IMR-90 (cell line): Measurements from ENCODE around the gene FRMPD4. TPM values are rescaled to one million over a fixed set of nuclear protein-coding genes. Genes with fewer than 3 reads are reported as not detected.

Experiments used
- ATAC-seq: fragments of 200-7000 bp; cut with Tn5 transposase; 2 replicates; pipeline ENCODE4 v1.9.1; 2020; ENCODE audit warnings: low read depth, mild to moderate bottlenecking, moderate library complexity
- BruUV-seq: library from RNA; stranded (reverse); fragments of 400-500 nt; replicated peaks from 2 replicates; lab custom pipeline; 2021; lab: Mats Ljungman, UMichigan
- CTCF ChIA-PET: fragments of 300-600 bp; formaldehyde crosslinking; extraction: SDS; loops from one replicate; lab custom pipeline; 2021; ENCODE audit warnings: antibody characterized with exemption; lab: Yijun Ruan, JAX
- POLR2A ChIA-PET: fragments of 300-600 bp; sonication (Branson Sonifier 250); formaldehyde crosslinking; loops from one replicate; lab custom pipeline; 2022; ENCODE audit warnings: antibody characterized with exemption; ENCODE audit not compliant: unreplicated experiment; lab: Charles Lee
- DNase-seq: peaks from one replicate; pipeline ENCODE4 v3.0.0; 2013
- H2AFZ ChIP-seq: replicated peaks from 2 replicates; pipeline ENCODE3; 2013; ENCODE audit warnings: low read length, mild to moderate bottlenecking; ENCODE audit not compliant: poor library complexity
- H2AK5ac ChIP-seq: 2 replicates; pipeline ENCODE4 v1.6.1; 2013; ENCODE audit warnings: low read depth, low read length, inconsistent platforms
- H2AK9ac ChIP-seq: replicated peaks from 2 replicates; pipeline ENCODE3; 2013; ENCODE audit warnings: mild to moderate bottlenecking, low read depth, low read length, moderate library complexity; ENCODE audit not compliant: poor library complexity
- H2BK120ac ChIP-seq: 2 replicates; pipeline ENCODE4 v1.6.1; 2013; ENCODE audit warnings: low read depth, low read length, inconsistent platforms
- H2BK15ac ChIP-seq: 3 replicates; pipeline ENCODE4 v1.6.1; 2013; ENCODE audit warnings: low read depth, low read length, inconsistent platforms
- H2BK20ac ChIP-seq: 2 replicates; pipeline ENCODE4 v1.6.1; 2013; ENCODE audit warnings: low read depth, mild to moderate bottlenecking, inconsistent platforms, low read length, moderate library complexity
- H2BK5ac ChIP-seq: 2 replicates; pipeline ENCODE4 v1.6.1; 2013; ENCODE audit warnings: mild to moderate bottlenecking, low read depth, low read length, inconsistent platforms; ENCODE audit not compliant: poor library complexity, severe bottlenecking
- H3K14ac ChIP-seq: replicated peaks from 2 replicates; pipeline ENCODE4 v1.6.1; 2013; ENCODE audit warnings: low read depth, low read length, inconsistent platforms
- H3K18ac ChIP-seq: 2 replicates; pipeline ENCODE4 v1.6.1; 2013; ENCODE audit warnings: low read depth, low read length, control low read depth
- H3K23ac ChIP-seq: 2 replicates; pipeline ENCODE4 v1.6.1; 2013; ENCODE audit warnings: low read depth, low read length, inconsistent platforms
- H3K27ac ChIP-seq: 2 replicates; pipeline ENCODE4 v1.5.1; 2013; ENCODE audit warnings: mild to moderate bottlenecking, control low read depth, low read length; ENCODE audit not compliant: insufficient read depth
- H3K27me3 ChIP-seq: 2 replicates; pipeline ENCODE4 v1.6.1; 2013; ENCODE audit warnings: low read length; ENCODE audit not compliant: control insufficient read depth, insufficient read depth
- H3K36me3 ChIP-seq: 2 replicates; pipeline ENCODE4 v1.6.1; 2013; ENCODE audit warnings: low read length, mixed read lengths; ENCODE audit not compliant: control insufficient read depth, insufficient read depth
- H3K4ac ChIP-seq: 2 replicates; pipeline ENCODE4 v1.6.1; 2013; ENCODE audit warnings: low read depth, low read length, inconsistent platforms
- H3K4me1 ChIP-seq: 2 replicates; pipeline ENCODE4 v1.6.1; 2013; ENCODE audit warnings: low read length, mixed read lengths; ENCODE audit not compliant: control insufficient read depth, insufficient read depth
- H3K4me2 ChIP-seq: 2 replicates; pipeline ENCODE4 v1.6.1; 2013; ENCODE audit warnings: low read depth, mild to moderate bottlenecking, control low read depth, low read length, moderate library complexity
- H3K4me3 ChIP-seq: 2 replicates; pipeline ENCODE4 v1.5.1; 2013; ENCODE audit warnings: low read depth, mild to moderate bottlenecking, control low read depth, low read length, moderate library complexity; ENCODE audit not compliant: insufficient read depth
- H3K56ac ChIP-seq: 2 replicates; pipeline ENCODE4 v1.6.1; 2013; ENCODE audit warnings: low read length, inconsistent platforms; ENCODE audit not compliant: insufficient read depth; ENCODE audit errors: extremely low read depth
- H3K79me1 ChIP-seq, 2 experiments: 2 replicates each; pipeline ENCODE4 v1.6.1; 2013; ENCODE audit warnings: low read length in 2 of 2, inconsistent platforms in 1 of 2, low read depth in 1 of 2
- H3K9ac ChIP-seq: 2 replicates; pipeline ENCODE4 v1.6.1; 2013; ENCODE audit warnings: low read depth, low read length, control low read depth
- H3K9me1 ChIP-seq: 2 replicates; pipeline ENCODE4 v1.6.1; 2013; ENCODE audit warnings: low read length, inconsistent platforms; ENCODE audit not compliant: insufficient read depth
- H3K9me3 ChIP-seq: 2 replicates; pipeline ENCODE4 v1.6.1; 2013; ENCODE audit warnings: low read length; ENCODE audit not compliant: control insufficient read depth, insufficient read depth
- H4K20me1 ChIP-seq: 2 replicates; pipeline ENCODE4 v1.6.1; 2013; ENCODE audit warnings: low read length, inconsistent platforms; ENCODE audit not compliant: insufficient read depth
- H4K5ac ChIP-seq: 2 replicates; pipeline ENCODE4 v1.6.1; 2013; ENCODE audit warnings: mild to moderate bottlenecking, low read depth, low read length, control low read depth
- H4K8ac ChIP-seq, 2 experiments: 2 replicates each; pipeline ENCODE4 v1.6.1; 2013; ENCODE audit warnings: low read depth in 2 of 2, low read length in 2 of 2, control low read depth in 1 of 2, inconsistent platforms in 1 of 2
- H4K91ac ChIP-seq: 2 replicates; pipeline ENCODE4 v1.6.1; 2013; ENCODE audit warnings: low read depth, low read length, inconsistent platforms; ENCODE audit not compliant: insufficient read depth
- BHLHE40 ChIP-seq: fragments of 150-350 bp; IDR thresholded peaks from 2 replicates; pipeline ENCODE4 v1.6.1; 2016; ENCODE audit warnings: mild to moderate bottlenecking, low read depth, low read length
- CEBPB ChIP-seq: IDR thresholded peaks from 2 replicates; pipeline ENCODE4 v1.6.1; 2012; ENCODE audit warnings: low read depth, low read length, improper control_type of control experiment
- CHD1 ChIP-seq: IDR thresholded peaks from 2 replicates; pipeline ENCODE4 v1.6.1; 2012; ENCODE audit warnings: low read depth, low read length, improper control_type of control experiment
- CTCF ChIP-seq: conservative IDR thresholded peaks from 2 replicates; pipeline ENCODE4 v1.5.1; 2012; ENCODE audit warnings: mild to moderate bottlenecking, low read depth, low read length, improper control_type of control experiment
- ELK1 ChIP-seq: fragments of 150-350 bp; IDR thresholded peaks from 2 replicates; pipeline ENCODE4 v1.6.1; 2016; ENCODE audit warnings: low read depth, mild to moderate bottlenecking, low read length, moderate library complexity, borderline replicate concordance
- FOS ChIP-seq: fragments of 150-350 bp; IDR thresholded peaks from 2 replicates; pipeline ENCODE4 v1.6.1; 2016; ENCODE audit warnings: low read depth, low read length
- MAFK ChIP-seq: IDR thresholded peaks from 2 replicates; pipeline ENCODE4 v1.6.1; 2012; ENCODE audit warnings: low read depth, low read length, improper control_type of control experiment
- MAZ ChIP-seq: IDR thresholded peaks from 2 replicates; pipeline ENCODE4 v1.6.1; 2012; ENCODE audit warnings: low read depth, mild to moderate bottlenecking, low read length, improper control_type of control experiment, moderate library complexity, borderline replicate concordance
- MXI1 ChIP-seq: IDR thresholded peaks from 2 replicates; pipeline ENCODE4 v1.6.1; 2012; ENCODE audit warnings: low read depth, mild to moderate bottlenecking, low read length, moderate library complexity, borderline replicate concordance
- NFE2L2 ChIP-seq: fragments of 150-350 bp; IDR thresholded peaks from 2 replicates; pipeline ENCODE4 v1.6.1; 2016; ENCODE audit warnings: low read depth, mild to moderate bottlenecking, low read length
- POLR2A ChIP-seq: IDR thresholded peaks from 2 replicates; pipeline ENCODE4 v1.6.1; 2012; ENCODE audit warnings: mild to moderate bottlenecking, low read depth, low read length
- RAD21 ChIP-seq: IDR thresholded peaks from 2 replicates; pipeline ENCODE4 v1.6.1; 2012; ENCODE audit warnings: low read length, improper control_type of control experiment
- RCOR1 ChIP-seq: IDR thresholded peaks from 2 replicates; pipeline ENCODE4 v1.6.1; 2012; ENCODE audit warnings: mild to moderate bottlenecking, low read length, improper control_type of control experiment; ENCODE audit not compliant: insufficient replicate concordance
- RFX5 ChIP-seq: IDR thresholded peaks from 2 replicates; pipeline ENCODE4 v1.8.0; 2012; ENCODE audit warnings: low read depth, mild to moderate bottlenecking, low read length, moderate library complexity
- SMC3 ChIP-seq: fragments of 150-350 bp; IDR thresholded peaks from 2 replicates; pipeline ENCODE4 v1.6.1; 2016; ENCODE audit warnings: low read depth, mild to moderate bottlenecking, antibody characterized with exemption, low read length, moderate library complexity
- USF2 ChIP-seq: fragments of 150-350 bp; IDR thresholded peaks from 2 replicates; pipeline ENCODE4 v1.6.1; 2017; ENCODE audit warnings: mild to moderate bottlenecking, antibody characterized with exemption, low read length, low read depth
- WGBS, 2 experiments: methylation state at CpG; one replicate each; pipeline versions ENCODE4 v1.1.5 to v1.1.7; 2013; ENCODE audit warnings: missing lambda C conversion rate in 2 of 2; ENCODE audit not compliant: insufficient read length in 1 of 2; ENCODE audit errors: extremely low coverage in 2 of 2; 5-methylcytosine and 5-hydroxymethylcytosine counted together
- dilution Hi-C: fragments of 300-500 bp; cut with HindIII; formaldehyde crosslinking; loops from one replicate; pipeline ENCODE4 v1.14.3; 2018; ENCODE audit warnings: low sequenced_read_pairs; ENCODE audit not compliant: unreplicated experiment
- in situ Hi-C: fragments of 300-500 bp; cut with MboI; formaldehyde crosslinking; loops from 3 replicates; pipeline ENCODE4 v1.14.3; 2019; ENCODE audit warnings: low sequenced_read_pairs, inconsistent platforms, mixed read lengths
- intact Hi-C: fragments of 100-400 bp; cut with micrococcal nuclease; formaldehyde crosslinking; loops from 2 replicates; pipeline ENCODE4 v1.10.0; 2022
- polyA plus RNA-seq, 3 experiments: library from polyadenylated mRNA; depleted of rRNA; stranded (reverse); fragments of >200 nt; gene quantifications; 2 replicates each; pipeline ENCODE4 v1.2.3, GENCODE V29; 2012; ENCODE audit warnings: low replicate concordance in 1 of 3
- total RNA-seq: library from RNA; depleted of rRNA; stranded (reverse); fragments of >200 nt; gene quantifications from 2 replicates; pipeline ENCODE4 v1.2.3, GENCODE V29; 2012

FRMPD4 gene
- total and polyA plus RNA-seq, 2 of the 4 experiments (the other 2 are of a cell fraction), result 0.53 to 1.1 TPM

GRCh38 chrX:12709047-12709446 is 570.8 kb downstream of the FRMPD4 start:
- no peak overlapping the region for H2AK5ac ChIP-seq
- H2AK9ac ChIP-seq, result no peak overlapping the region
- no peak overlapping the region for H4K8ac ChIP-seq
- DNase-seq (no peak), ATAC-seq (no peak)
- CTCF ChIA-PET, result interaction anchor here (0.6 kb wide), 1 partner anchor 204 kb away, joined by 3 read pairs; no protein-coding TSS in a partner anchor
- H3K36me3 ChIP-seq, result no peaks in the 10 kb centered on the region
- no peak overlapping the region for H3K4me2 ChIP-seq
- no peak overlapping the region for H4K91ac ChIP-seq
- no peak overlapping the region for H3K4me3 ChIP-seq
- H3K4me1 ChIP-seq, result no peaks in the 10 kb centered on the region
- no peaks in the 10 kb centered on the region for H3K9me3 ChIP-seq
- no peaks in the 10 kb centered on the region for H3K9me1 ChIP-seq
- no peak overlapping the region for H2AFZ ChIP-seq
- in situ Hi-C loops (loop anchor here (25.0 kb wide), 1 partner anchor 622 kb away; no protein-coding TSS in a partner anchor), intact Hi-C loops (loop anchor here (10.0 kb wide), 1 partner anchor 764 kb away; no protein-coding TSS in a partner anchor), dilution Hi-C loops (no loop called here)
- no peak overlapping the region for H3K18ac ChIP-seq
- no peak overlapping the region for H3K23ac ChIP-seq
- no peak overlapping the region for H3K9ac ChIP-seq
- 56% methylated on average over 3 of the region's 9 CpGs; no CpG with 5 or more reads in 1 of the 2 experiments for WGBS, 2 experiments
- H4K5ac ChIP-seq, result no peak overlapping the region
- TF ChIP-seq MAFK (no peak), CHD1 (no peak), MAZ (no peak), FOS (no peak), RFX5 (no peak), RAD21 (no peak), USF2 (no peak), POLR2A (no peak), CTCF (no peak), ELK1 (no peak), CEBPB (no peak), NFE2L2 (no peak), BHLHE40 (no peak), SMC3 (no peak), RCOR1 (no peak), MXI1 (no peak)
- BruUV-seq, result no TSS peak
- H2BK15ac ChIP-seq, result no peak overlapping the region
- H2BK20ac ChIP-seq, result no peak overlapping the region
- H2BK5ac ChIP-seq, result no peak overlapping the region
- no peaks in the 10 kb centered on the region for H3K27me3 ChIP-seq
- H2BK120ac ChIP-seq, result no peak overlapping the region
- POLR2A ChIA-PET, result no interaction called here
- H3K14ac ChIP-seq, result no peak overlapping the region
- H3K79me1 ChIP-seq, result no peaks in the 10 kb centered on the region
- H3K27ac ChIP-seq, result no peak overlapping the region
- no peak overlapping the region for H3K56ac ChIP-seq
- no peak overlapping the region for H3K4ac ChIP-seq
- no peaks in the 10 kb centered on the region for H4K20me1 ChIP-seq
